GM12892 (cell line): ENCODE data around the gene GM2A.

Experiments used
- POLR2A ChIP-seq: IDR thresholded peaks from 2 replicates; pipeline ENCODE4 v1.6.1; 2011; ENCODE audit warnings: low read depth, low read length, control low read depth
- POLR2AphosphoS5 ChIP-seq: IDR thresholded peaks from 2 replicates; pipeline ENCODE4 v1.6.1; 2011; ENCODE audit warnings: low read depth, low read length, control low read depth
- TAF1 ChIP-seq: IDR thresholded peaks from 2 replicates; pipeline ENCODE4 v1.6.1; 2011; ENCODE audit warnings: low read depth, mild to moderate bottlenecking, control low read depth, low read length, borderline replicate concordance

DNA sequence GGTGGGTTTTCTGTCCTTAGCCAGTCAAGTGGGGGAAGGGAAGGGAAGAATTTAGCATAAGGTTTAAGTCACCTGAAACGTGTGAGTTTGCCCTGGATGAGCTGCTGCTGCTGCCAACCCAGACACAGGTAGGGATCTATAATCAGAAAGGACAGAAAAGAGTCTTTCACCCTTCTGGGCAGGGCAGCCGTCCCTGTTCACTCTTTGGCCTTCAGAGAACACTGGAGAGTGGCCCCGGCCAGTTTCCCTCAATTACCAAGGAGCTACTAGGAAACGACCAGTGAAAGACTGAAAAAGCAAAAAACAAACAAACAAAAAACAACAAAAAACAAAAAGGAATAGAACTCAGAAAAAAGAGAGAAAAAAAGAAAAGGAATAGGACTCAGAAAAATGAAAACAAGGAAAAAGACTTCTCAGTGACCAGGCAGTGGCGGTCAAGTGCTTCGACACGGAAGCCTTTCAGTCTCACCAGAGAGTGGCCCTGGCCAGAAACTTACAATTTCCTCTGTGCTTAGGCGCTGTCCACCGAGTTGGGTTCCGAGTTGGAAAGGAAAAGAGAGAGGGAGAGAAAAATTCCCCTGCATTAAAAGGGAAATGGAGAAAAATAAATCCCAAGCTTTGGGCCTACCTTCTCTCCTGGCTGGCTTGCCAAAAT is 2.5 kb upstream of the GM2A start:
- TF ChIP-seq POLR2AphosphoS5 (no peak), POLR2A (no peak), TAF1 (no peak)
